Measurements from ENCODE around the gene NRCAM. TPM values are rescaled to one million over a fixed set of nuclear protein-coding genes. Genes with fewer than 3 reads are reported as not detected.
"Not testable (repeated sequence)": the region's sequence is repeated elsewhere in the genome, so short reads cannot be mapped to it uniquely, and the experiment has no call there.

The NRCAM gene
- total and polyA plus RNA-seq, 10 of the 15 experiments (the other 5 are each of a cell fraction or from before 2014, with no cell fraction given), result 0.30 to 2.0 (median 1.0) TPM

- SMC1A ChIA-PET (ENCODE audit: uncharacterized antibody, unreplicated experiment); FAIRE-seq: not testable (repeated sequence)
Observed at GRCh38 chr7:108274447-108274846, 181.8 kb downstream of the NRCAM start.

GRCh38 chr7:108272891-108273290 is 183.3 kb downstream of the NRCAM start:
- DNase-seq (ENCODE audit: low read depth, low spot score); intact Hi-C loops (cut with micrococcal nuclease; ENCODE audit: unreplicated experiment); H4K20me1 ChIP-seq (ENCODE audit: control insufficient read depth, insufficient read depth); POLR2A ChIA-PET; H3K27me3 ChIP-seq (replicated peaks in 1 of 2; ENCODE audit: control insufficient read depth in 2 of 2, insufficient read depth in 2 of 2, low read length in 1 of 2); H3K4me2 ChIP-seq (ENCODE audit: control insufficient read depth, insufficient read depth); H3K36me3 ChIP-seq (ENCODE audit: control insufficient read depth in 2 of 2, insufficient read depth in 2 of 2, low read length in 1 of 2); ATAC-seq; H3K4me3 ChIP-seq; CTCF ChIA-PET; H3K4me1 ChIP-seq (ENCODE audit: control insufficient read depth, insufficient read depth, low read length); BruUV-seq (replicated peaks); H2AFZ ChIP-seq (ENCODE audit: control insufficient read depth, low read depth, low read length); RAD21 ChIA-PET (ENCODE audit: unreplicated experiment); in situ Hi-C loops (cut with MboI); FAIRE-seq; H3K79me2 ChIP-seq (ENCODE audit: control insufficient read depth, insufficient read depth, low read length); SMC1A ChIA-PET (ENCODE audit: uncharacterized antibody, unreplicated experiment); H3K27ac ChIP-seq (ENCODE audit: control insufficient read depth, insufficient read depth); H3K9ac ChIP-seq (ENCODE audit: control insufficient read depth, insufficient read depth, low read length); H3K9me3 ChIP-seq (replicated peaks; ENCODE audit: control insufficient read depth, insufficient read depth, low read length): not testable (repeated sequence)
- WGBS (ENCODE audit: insufficient coverage, insufficient replicate concordance, low lambda C conversion rate, missing lambda C conversion rate), result 100% methylated on average over 1 of the region's 1 CpG

More at GRCh38 chr7:108274447-108274846, 181.8 kb downstream of the NRCAM start:
- BruUV-seq (replicated peaks); RAD21 ChIA-PET (ENCODE audit: unreplicated experiment); H4K20me1 ChIP-seq (ENCODE audit: control insufficient read depth, insufficient read depth); H3K4me1 ChIP-seq (ENCODE audit: control insufficient read depth, insufficient read depth, low read length); H3K9me3 ChIP-seq (replicated peaks; ENCODE audit: control insufficient read depth, insufficient read depth, low read length); DNase-seq (ENCODE audit: low read depth, low spot score); CTCF ChIA-PET; H3K36me3 ChIP-seq (ENCODE audit: control insufficient read depth in 2 of 2, insufficient read depth in 2 of 2, low read length in 1 of 2); H3K9ac ChIP-seq (ENCODE audit: control insufficient read depth, insufficient read depth, low read length); H3K79me2 ChIP-seq (ENCODE audit: control insufficient read depth, insufficient read depth, low read length); in situ Hi-C loops (cut with MboI); H3K4me3 ChIP-seq; H3K27me3 ChIP-seq (replicated peaks in 1 of 2; ENCODE audit: control insufficient read depth in 2 of 2, insufficient read depth in 2 of 2, low read length in 1 of 2); H3K4me2 ChIP-seq (ENCODE audit: control insufficient read depth, insufficient read depth); POLR2A ChIA-PET; H2AFZ ChIP-seq (ENCODE audit: control insufficient read depth, low read depth, low read length); H3K27ac ChIP-seq (ENCODE audit: control insufficient read depth, insufficient read depth); intact Hi-C loops (cut with micrococcal nuclease; ENCODE audit: unreplicated experiment); ATAC-seq: not testable (repeated sequence)
- 56% methylated on average over 5 of the region's 5 CpGs for WGBS (ENCODE audit: insufficient coverage, insufficient replicate concordance, low lambda C conversion rate, missing lambda C conversion rate)
- peak; percentile 71; the same call in 1 of the 2 replicates for TF ChIP-seq SPI1 (IDR thresholded peaks at IDR 0.05; ENCODE audit: borderline replicate concordance, insufficient read depth, low read depth, low read length)
- peak; percentile 51; the same call in 1 of the 2 replicates for TF ChIP-seq MTA2 (IDR thresholded peaks at IDR 0.05; ENCODE audit: low read depth)
- peak in 1 of 2 experiments; percentile 37; a peak in 2 of 4 replicates for TF ChIP-seq IKZF2 (IDR thresholded peaks at IDR 0.05)
- peak; percentile 57; the same call in 1 of the 2 replicates for TF ChIP-seq ATF7 (IDR thresholded peaks at IDR 0.05; ENCODE audit: low read depth)
